ENCODE data around the gene UBAP2L. TPM values are rescaled to one million over a fixed set of nuclear protein-coding genes. Genes with fewer than 3 reads are reported as not detected.

UBAP2L gene
- total RNA-seq, 6 donors from 2014 or later = 77.5 to 137 (median 119) TPM

DNA sequence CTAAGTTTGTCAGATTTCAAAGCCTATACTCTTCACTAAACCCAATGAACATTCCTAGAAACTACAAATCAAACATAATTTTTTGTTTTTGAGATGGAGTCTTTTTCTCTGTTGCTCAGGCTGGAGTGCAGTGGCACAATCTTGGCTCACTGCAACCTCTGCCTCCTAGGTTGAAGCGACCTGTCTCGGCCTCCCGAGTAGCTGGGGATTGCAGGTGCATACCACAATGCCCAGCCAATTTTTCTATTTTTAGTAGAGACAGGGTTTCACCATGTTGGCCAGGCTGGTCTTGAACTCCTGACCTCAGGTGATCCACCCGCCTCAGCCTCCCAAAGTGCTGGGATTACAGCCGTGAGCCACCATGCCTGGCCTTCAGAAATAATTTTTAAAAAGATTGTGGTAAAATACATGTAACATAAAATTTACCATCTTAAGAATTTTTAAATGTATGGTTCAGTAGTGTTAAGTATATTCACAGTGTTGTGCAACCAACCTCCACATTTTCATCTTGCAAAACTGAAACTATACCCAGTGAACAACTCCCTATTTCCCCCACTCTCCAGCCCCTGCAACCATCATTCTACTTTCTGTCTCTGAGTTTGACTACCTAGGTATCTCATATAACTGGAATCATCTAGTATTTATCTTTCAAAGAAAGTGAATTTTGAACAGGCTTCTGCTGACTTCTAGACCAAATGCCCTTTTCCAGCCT, 11.9 kb upstream of the UBAP2L start:
- Histone ChIP-seq H3K36me3 (peaks cover 40 to 89% (median 74%) of the 10 kb centered on the region in 4 donors), H3K9me3 (no peaks in the 10 kb centered on the region), H3K4me3 (no peak overlapping the region), H3K27me3 (no peaks in the 10 kb centered on the region), H3K4me1 (no peaks in the 10 kb centered on the region), H3K27ac (no peak overlapping the region)
- TF ChIP-seq, protein P1, sequence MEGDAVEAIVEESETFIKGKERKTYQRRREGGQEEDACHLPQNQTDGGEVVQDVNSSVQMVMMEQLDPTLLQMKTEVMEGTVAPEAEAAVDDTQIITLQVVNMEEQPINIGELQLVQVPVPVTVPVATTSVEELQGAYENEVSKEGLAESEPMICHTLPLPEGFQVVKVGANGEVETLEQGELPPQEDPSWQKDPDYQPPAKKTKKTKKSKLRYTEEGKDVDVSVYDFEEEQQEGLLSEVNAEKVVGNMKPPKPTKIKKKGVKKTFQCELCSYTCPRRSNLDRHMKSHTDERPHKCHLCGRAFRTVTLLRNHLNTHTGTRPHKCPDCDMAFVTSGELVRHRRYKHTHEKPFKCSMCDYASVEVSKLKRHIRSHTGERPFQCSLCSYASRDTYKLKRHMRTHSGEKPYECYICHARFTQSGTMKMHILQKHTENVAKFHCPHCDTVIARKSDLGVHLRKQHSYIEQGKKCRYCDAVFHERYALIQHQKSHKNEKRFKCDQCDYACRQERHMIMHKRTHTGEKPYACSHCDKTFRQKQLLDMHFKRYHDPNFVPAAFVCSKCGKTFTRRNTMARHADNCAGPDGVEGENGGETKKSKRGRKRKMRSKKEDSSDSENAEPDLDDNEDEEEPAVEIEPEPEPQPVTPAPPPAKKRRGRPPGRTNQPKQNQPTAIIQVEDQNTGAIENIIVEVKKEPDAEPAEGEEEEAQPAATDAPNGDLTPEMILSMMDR (IDR thresholded peaks at IDR 0.05) = no peak
- TF ChIP-seq POLR2AphosphoS5 (IDR thresholded peaks at IDR 0.05) (no peak), EP300 (IDR thresholded peaks at IDR 0.05) (no peak), POLR2A (IDR thresholded peaks at IDR 0.05) (no peak)
- ATAC-seq (ENCODE audit: low FRiP score in 2 of 2) = no peak
- WGBS, 2 donors = 84 to 92% methylated on average over 2 to 5 of the region's 5 CpGs
- no peak for DNase-seq

DNA sequence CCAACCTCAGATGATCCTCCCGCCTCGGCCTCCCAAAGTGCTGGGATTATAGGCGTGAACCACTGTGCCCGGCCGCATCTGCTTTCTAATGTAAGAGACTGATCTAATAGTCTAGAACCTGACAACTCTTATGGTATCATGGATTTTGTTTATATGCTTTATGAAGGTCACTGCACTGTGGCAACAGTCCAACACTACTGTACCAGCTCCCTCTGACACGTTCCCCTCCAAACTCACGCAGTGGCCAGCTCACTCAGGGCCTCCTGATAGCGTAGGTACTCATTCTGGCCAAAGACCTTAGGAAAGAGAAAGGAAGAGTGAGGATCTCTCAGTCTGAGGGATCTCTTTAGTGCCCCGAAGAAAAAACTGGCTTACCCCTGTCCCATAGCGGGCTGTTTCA, 8.7 kb upstream of the UBAP2L start:
- no peak overlapping the region for H3K27ac ChIP-seq
- no peaks in the 10 kb centered on the region for H3K4me1 ChIP-seq
- H3K36me3 ChIP-seq = peaks cover 39 to 88% (median 66%) of the 10 kb centered on the region in 4 donors
- 97% methylated on average over 10 of the region's 10 CpGs for WGBS, 2 donors
- TF ChIP-seq POLR2A (IDR thresholded peaks at IDR 0.05) (no peak), EP300 (IDR thresholded peaks at IDR 0.05) (no peak), POLR2AphosphoS5 (IDR thresholded peaks at IDR 0.05) (no peak)
- TF ChIP-seq, protein P1 (IDR thresholded peaks at IDR 0.05) = no peak
- DNase-seq (no peak), ATAC-seq (ENCODE audit: low FRiP score in 2 of 2) (no peak)
- H3K9me3 ChIP-seq = no peaks in the 10 kb centered on the region
- H3K27me3 ChIP-seq = no peaks in the 10 kb centered on the region
- no peak overlapping the region for H3K4me3 ChIP-seq

DNA sequence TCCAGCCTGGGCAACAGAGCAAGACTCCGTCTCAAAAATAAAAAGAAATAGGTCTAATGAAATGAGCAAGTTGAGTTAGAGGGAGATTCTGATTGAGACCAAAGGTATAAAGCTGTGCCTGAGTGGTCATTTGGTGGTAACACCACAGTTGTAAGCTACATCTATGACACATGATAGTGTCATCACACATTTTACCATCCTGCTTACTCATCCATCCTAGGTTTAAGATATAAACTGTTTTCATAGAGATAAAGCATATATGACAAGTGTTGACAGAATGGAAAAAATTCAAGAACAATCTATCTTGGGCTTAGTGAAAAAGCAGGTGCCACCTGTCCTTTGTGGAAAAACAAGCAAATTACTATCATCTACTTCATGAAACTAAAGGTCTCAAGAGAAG, 7.5 kb upstream of the UBAP2L start:
- no peaks in the 10 kb centered on the region for H3K9me3 ChIP-seq
- H3K36me3 ChIP-seq = peaks cover 37 to 87% (median 61%) of the 10 kb centered on the region in 4 donors
- no peak overlapping the region for H3K4me3 ChIP-seq
- H3K4me1 ChIP-seq = peaks cover 1 to 12% (median 10%) of the 10 kb centered on the region in 4 donors
- ATAC-seq (ENCODE audit: low FRiP score in 2 of 2) (no peak), DNase-seq (no peak)
- WGBS, 2 donors = 92 to 100% methylated on average over 1 of the region's 1 CpG
- no peaks in the 10 kb centered on the region for H3K27me3 ChIP-seq
- TF ChIP-seq, protein P1 (IDR thresholded peaks at IDR 0.05) = no peak
- TF ChIP-seq POLR2AphosphoS5 (IDR thresholded peaks at IDR 0.05) (no peak), POLR2A (IDR thresholded peaks at IDR 0.05) (no peak), EP300 (IDR thresholded peaks at IDR 0.05) (no peak)
- H3K27ac ChIP-seq = no peak overlapping the region

DNA sequence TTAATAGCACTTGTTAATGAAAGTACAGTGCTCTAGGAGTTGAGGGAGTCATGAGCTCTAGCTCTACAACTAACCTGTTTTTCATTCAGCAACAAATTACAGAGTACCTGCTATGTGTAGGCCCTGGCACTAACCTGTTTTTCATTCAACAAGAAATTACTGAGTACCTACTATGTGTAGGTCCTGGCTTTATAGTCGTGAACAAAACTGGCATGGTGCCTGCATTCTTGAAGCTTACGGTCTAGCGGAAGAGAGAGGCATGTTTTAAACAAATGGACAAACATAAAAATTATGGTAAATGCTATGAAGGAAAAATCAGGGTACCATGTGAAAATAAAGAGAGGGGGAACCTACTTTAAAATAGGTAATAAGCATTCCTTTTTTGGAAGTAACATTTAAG, 2.2 kb upstream of the UBAP2L start:
- peak overlapping the region in 1 of 4 donors; percentile 99 for H3K27ac ChIP-seq
- H3K4me1 ChIP-seq = peaks cover 31 to 45% (median 43%) of the 10 kb centered on the region in 4 donors
- no peaks in the 10 kb centered on the region for H3K27me3 ChIP-seq
- peaks cover 8 to 38% (median 17%) of the 10 kb centered on the region in 4 donors for H3K36me3 ChIP-seq
- H3K4me3 ChIP-seq = peak overlapping the region in 1 of 4 donors; percentile 70
- no peak for TF ChIP-seq POLR2A (IDR thresholded peaks at IDR 0.05)
- TF ChIP-seq, protein P1 (IDR thresholded peaks at IDR 0.05) = no peak
- TF ChIP-seq EP300 (IDR thresholded peaks at IDR 0.05) = no peak
- TF ChIP-seq POLR2AphosphoS5 (IDR thresholded peaks at IDR 0.05) = no peak
- no peaks in the 10 kb centered on the region for H3K9me3 ChIP-seq
- ATAC-seq (ENCODE audit: low FRiP score in 2 of 2) (no peak), DNase-seq (no peak)
- 42 to 74% methylated on average over 3 of the region's 3 CpGs for WGBS, 2 donors
